ENCODE data around the gene OCRL. TPM values are rescaled to one million over a fixed set of nuclear protein-coding genes. Genes with fewer than 3 reads are reported as not detected.

OCRL gene
- total RNA-seq, 1 experiment from 2014 or later = 36.4 TPM

DNA sequence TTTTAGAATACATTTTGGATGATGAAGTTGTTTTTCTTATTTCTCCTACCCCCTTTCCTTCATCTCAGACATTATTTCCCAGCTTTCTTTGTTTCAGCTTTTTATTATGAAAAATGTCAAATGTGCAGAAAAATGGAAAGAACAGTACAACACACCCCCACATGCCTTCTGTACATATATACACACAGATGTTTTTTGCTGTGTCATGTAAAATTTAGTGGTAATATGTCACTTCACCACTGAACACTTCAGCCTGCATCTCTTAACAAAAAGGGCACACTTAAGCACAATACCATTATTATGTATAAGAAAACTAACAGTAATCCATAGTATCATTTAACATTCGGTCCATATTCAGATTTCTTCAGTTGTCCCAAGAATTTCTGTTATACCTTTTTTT lies 37.8 kb downstream of the OCRL start:
- DNase-seq (ENCODE audit: extremely low read depth, low read depth) = no peak

GRCh38 chrX:129581904-129582303 lies 41.8 kb downstream of the OCRL start:
- no peak for DNase-seq (ENCODE audit: extremely low read depth, low read depth)

DNA sequence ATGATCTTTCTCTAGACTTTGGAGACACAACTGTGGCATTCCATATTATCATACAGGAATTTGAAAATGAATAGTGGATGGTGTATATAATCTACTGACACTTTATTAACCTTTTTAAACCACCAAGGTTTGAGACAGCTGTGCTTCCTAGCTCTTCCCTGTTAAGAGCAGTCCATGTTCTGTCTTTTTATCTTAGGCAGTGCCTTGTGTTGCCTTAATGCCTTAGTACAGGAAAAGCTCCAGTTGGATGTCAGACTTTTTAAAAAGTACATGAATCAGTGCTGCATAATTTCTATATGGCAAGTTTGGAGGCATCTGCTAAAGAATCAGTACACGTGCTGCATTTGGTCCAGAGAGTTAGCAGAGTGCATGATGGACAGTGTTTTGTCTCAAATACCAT lies 45.1 kb downstream of the OCRL start:
- no peak for DNase-seq (ENCODE audit: extremely low read depth, low read depth)

DNA sequence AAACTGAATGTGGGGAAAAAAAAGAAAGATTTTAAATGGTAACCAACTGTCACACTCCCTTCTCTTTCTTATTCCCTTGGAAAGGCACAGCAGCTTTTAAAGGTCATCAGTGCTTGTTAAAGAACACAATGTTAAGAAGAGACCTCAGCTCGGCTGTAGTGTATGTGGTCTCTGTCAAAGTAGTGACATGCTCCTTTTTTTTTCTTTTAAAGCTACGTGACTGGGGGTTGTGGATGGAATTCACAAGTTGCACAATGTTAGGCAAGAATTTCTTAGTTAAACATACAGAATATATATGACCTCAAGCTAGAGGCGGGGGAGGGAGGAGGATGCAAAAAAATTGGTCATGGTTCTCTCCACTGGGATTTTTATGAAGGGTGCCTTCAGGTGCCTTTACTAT lies 45.6 kb downstream of the OCRL start:
- peak; percentile 19 for DNase-seq (ENCODE audit: extremely low read depth, low read depth)

DNA sequence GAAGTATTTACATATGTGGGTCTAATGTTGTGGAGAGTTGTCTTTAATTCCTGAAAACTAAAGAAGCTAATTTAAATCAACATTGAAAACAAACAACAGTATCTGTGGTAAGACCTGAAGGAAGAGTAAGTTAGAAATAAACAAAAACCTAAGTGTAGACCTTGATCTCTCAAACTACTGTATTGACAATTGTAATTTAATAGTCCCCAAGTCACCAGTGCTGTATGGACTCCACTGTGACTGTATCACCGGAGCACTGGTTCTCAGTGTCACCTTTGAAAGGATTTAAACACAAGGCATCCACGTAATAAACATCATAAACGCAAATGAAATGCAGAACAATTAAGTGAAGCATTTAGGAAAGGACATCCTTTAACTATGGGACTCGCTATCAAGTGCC lies 46.4 kb downstream of the OCRL start:
- no peak for DNase-seq (ENCODE audit: extremely low read depth, low read depth)

GRCh38 chrX:129590596-129590995 lies 50.5 kb downstream of the OCRL start:
- no peak for DNase-seq (ENCODE audit: extremely low read depth, low read depth)

DNA sequence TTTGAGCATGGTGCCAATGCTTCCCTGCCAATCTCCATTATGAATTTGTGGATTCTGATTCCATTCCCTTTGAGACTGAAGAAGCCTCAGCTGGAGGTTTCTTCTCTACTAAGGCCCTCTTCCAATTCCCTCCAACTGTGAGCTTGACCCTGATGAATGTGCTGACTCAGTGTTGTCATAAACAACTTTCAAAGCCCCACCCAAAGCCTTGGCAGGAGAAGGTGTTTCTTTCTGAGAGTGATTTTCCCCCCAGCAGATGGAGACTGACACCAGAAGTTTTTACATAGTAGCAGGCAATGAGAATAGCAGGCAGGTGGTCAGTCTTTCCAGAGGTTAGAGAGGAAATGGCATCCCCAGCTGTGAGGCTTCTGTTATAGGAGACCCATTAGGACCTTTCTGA lies 53.1 kb downstream of the OCRL start:
- DNase-seq (ENCODE audit: extremely low read depth, low read depth) = peak; percentile 18

DNA sequence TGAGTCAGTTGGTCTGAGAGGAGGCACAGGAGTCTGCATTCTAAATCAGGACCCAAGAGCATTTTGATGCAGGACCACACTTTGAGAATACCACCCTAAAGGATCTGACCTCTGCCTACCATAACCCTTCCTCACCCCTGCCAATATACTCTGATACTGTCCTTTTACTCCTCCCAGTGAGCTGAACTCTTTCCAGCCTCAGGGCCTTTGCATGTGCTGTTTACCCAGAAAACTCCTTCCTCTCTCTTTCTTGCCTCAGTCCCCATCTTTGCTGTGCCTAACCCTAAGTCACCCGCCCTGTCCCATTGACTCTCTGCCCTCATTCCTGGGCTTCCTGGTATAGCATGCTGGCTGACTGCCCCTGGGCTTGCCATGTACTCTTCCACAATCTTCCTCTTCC lies 54.7 kb downstream of the OCRL start:
- DNase-seq (ENCODE audit: extremely low read depth, low read depth) = no peak

DNA sequence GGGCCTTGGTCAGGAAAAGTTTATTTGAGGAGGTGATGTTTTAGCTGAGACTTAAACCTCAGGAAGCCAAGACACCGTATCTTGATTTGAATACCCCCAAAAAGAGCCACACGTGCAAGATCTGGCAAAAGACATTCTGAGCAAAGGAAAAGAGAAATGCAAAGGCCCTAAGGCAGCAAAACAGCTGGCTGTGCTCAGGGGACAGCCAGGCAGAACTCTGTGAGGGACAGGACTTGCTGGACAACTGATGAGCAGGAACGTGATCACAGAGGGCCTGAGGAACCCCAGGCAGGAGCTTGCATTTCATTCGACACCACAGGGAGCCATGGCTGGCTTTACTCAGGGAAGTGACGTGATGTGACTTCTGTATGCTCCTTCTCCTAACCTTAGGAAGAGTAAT lies 56.0 kb downstream of the OCRL start:
- DNase-seq (ENCODE audit: extremely low read depth, low read depth) = no peak

DNA sequence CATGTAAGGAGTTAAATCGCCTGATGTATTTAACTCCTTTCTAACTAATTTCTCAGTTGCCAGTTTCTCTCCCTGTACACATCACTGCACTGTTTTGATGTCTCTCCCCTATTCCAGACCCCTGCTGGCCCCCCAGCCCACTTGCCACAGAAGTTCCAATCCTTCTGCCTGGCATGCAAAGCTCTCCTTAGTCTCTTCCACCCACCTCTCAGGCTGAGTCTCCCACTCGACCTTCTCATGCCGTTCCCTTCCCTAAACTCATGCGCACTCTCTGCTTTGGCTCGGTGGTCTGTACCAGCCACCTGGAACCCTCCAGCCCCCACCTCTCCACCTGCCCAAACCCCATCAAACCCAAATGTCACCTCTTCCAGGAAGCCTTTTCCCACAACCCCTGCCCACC lies 57.8 kb downstream of the OCRL start:
- DNase-seq (ENCODE audit: extremely low read depth, low read depth) = no peak

DNA sequence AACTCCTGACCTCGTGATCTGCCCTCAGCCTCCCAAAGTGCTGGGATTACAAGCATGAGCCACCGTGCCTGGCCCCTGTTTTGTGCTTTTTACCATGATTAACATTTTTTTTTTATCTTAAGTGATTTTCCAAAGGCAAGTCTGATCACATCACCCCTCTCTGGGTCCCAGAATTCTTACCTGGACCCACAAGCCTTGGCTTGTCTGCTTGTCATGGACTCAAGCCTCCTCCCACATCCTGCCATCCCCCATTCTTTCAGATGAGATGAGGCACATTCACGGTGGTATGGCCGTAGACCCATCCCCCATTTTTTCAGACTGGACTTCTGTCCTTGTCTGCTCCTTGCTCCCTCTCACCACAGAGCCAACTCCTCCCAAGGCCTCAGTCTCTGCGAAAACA lies 59.4 kb downstream of the OCRL start:
- no peak for DNase-seq (ENCODE audit: extremely low read depth, low read depth)

DNA sequence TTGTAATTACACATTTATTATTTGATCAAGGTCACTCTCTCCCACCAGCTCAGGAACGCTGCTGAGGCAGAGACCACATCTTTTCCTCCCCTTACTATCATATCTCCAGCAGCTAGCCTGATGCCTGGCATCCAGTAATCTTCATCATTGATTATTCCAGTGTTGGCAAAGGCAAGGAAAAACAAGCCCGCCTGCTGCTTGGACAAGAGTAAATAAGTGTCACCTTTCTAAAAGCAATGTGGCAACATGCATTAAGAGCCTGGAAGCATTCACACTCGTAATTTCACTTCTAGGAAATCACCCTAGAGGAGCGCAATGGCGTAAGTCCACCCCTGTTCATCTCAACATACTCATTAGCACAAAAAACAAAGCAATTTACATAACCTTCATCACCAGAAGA lies 59.9 kb downstream of the OCRL start:
- DNase-seq (ENCODE audit: extremely low read depth, low read depth) = no peak

DNA sequence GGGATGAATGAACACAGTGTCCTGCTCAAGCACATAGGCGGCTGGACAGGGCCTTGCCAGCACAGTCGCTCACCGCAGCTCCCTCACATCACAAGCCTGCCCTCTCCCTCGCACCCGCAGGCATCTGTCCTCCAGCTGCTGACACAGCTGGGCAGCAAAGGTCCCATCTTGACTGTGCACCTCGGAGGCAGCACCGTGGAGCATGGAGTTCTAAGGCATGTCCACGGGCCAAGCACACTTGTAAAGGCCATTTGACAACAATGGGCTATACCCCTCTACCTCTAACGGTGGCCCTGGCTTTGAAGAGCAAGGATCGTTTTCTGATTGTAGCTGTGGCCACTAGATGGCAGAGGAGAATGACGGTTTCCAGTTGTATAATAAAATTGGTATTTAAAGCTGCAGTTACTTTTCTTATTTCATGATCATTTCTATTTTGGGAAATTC lies 60.9 kb downstream of the OCRL start:
- peak; percentile 27 for DNase-seq (ENCODE audit: extremely low read depth, low read depth)

- peak; percentile 71 for DNase-seq (ENCODE audit: extremely low read depth, low read depth)
Measured at GRCh38 chrX:129606918-129607317, 66.9 kb downstream of the OCRL start.

DNA sequence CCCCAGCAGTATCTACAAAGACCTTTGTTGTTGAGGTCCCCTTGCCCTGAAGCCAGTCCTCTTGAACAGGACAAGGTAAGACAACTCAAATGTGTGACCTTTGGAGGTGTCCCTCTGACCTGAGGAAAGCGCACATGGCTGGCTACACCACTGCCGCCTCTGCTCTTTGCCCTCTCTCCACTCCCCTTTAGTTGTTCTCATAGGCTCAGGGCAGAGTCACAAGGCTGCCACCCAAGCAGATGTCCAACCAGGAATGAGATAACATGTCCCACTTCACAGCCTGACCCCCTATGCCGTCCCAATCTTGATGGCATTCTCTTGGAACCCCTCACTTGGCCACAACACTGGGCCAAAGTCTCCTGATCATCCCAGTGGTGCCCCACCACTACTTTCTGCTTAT lies 68.4 kb downstream of the OCRL start:
- no peak for DNase-seq (ENCODE audit: extremely low read depth, low read depth)

DNA sequence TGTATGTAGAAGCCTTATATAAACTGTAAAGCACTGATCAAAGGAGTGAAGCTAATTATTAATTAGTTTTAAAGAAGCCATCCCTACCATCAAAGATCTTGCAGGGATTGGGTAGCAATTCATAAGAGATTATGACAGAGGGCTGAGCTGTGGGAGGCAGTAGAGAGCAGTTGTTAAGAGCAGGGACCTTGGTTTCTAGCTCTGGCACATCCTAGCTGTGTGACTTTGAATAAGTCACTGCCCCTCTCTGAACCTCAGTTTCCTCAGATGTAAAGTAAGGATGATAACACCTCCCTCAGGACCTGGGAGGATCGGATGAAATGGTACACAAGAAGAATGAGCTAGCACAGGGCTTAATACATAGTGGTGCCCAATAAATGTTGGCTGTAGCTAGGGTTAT lies 69.3 kb downstream of the OCRL start:
- no peak for DNase-seq (ENCODE audit: extremely low read depth, low read depth)

DNA sequence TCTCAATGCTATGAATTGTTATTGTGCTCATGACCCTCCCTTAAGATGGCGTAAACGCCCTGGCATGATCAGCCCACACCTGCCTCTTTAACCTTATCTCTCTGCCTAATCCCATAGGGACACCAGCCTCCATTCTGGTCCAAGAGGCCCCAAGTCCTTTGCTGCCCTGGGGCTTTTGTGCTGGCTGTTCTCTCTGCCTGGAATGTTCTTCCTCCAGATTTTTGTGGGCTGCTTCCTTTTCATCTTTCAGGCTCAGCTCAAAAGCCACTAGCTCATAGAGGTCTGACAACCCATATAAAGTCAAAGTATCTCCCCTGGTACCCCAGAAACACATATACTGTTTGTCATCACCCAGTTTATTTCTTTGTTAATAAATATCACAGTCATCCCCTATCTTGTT lies 72.3 kb downstream of the OCRL start:
- no peak for DNase-seq (ENCODE audit: extremely low read depth, low read depth)

DNA sequence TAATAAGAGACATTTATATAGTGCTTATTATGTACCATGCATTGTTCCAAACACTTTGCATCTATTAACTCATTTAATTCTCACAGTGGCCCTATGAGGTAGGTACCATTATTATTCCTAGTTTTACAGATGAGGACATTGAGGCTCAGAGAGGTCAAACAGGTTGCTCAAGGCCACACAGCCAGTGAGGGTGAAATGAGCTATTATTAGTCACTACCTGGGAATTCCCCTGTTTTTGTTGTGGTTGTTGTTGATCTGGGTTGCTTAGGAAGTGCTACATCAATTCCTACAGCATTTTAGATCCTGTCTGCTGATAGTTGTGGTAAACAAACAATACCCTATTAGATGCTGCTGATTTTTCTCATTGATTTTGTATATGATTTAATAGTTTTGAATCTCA lies 73.5 kb downstream of the OCRL start:
- no peak for DNase-seq (ENCODE audit: extremely low read depth, low read depth)

DNA sequence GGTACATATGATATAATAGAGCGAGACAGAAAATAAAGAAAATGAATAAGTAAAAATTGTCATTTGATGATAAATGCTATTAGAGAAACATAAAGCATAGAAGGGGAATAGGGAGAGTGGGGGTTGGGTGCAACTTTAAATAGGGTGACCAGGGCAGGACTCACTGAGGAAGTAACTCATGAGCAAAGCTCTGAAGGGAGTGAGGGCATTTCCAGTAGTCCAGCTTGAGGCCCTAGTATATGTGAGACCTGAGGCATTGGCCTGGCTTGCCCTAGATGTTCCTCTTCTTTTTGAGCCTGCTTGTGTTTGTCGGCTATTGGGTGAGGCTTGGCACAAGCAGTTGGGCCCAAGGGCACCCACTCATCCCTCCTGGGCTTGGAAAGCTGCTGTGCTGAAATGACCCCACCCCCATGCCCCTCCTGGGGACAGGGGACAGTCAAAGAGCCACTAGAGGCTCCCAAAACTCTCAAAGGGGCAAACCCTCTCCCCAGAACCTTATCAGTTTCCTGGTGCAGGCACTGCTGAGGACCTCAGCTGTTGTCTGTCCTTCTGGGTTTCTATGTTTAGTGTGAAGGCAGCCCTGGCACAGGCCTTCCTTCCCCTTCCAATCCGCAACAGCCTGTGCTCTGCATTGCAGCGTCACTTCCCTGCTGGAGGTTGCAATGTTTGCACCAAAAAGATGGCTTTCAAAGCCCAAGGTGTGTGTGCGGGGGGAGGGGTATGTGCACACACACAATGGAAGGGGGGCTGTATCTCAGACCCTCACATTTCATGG lies 74.6 kb downstream of the OCRL start:
- DNase-seq (ENCODE audit: extremely low read depth, low read depth) = no peak

- no peak for DNase-seq (ENCODE audit: extremely low read depth, low read depth)
Measured at GRCh38 chrX:129617420-129617819, 77.4 kb downstream of the OCRL start.

DNA sequence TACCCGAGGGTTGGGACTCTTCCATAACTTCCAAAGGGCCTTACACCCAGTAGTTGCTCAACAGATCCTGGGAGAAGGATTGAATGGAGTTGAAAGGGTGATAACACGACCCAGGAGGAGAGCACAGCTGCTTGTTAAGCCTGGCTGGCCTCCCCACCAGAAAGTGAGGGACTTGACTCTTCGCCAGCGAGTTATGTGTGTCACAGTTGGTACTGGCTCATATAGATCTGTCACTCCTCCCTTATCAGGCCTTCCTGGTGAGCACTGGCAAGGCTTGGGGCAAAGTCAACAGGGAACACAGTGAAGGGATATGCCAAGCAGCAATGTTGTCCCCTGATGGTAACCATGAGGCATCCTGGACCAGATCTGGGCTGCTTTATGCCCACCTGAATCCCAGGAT lies 78.9 kb downstream of the OCRL start:
- no peak for DNase-seq (ENCODE audit: extremely low read depth, low read depth)

GRCh38 chrX:129622757-129623301 lies 82.8 kb downstream of the OCRL start:
- no peak for DNase-seq (ENCODE audit: extremely low read depth, low read depth)

- no peak for DNase-seq (ENCODE audit: extremely low read depth, low read depth)
Measured at GRCh38 chrX:129626026-129626425, 86.0 kb downstream of the OCRL start.
